ENCODE measurements around the gene MYNN.

Gene MYNN

GRCh38 chr3:169754711-169755110, 18.5 kb upstream of the MYNN start:
- no peak for TF ChIP-seq ZNF549 (tag by site-specific recombination; IDR thresholded peaks at IDR 0.05)
- TF ChIP-seq ZNF221 (tag by site-specific recombination; IDR thresholded peaks at IDR 0.05; ENCODE audit: borderline replicate concordance), result no peak
- TF ChIP-seq ZBTB21 (tag by site-specific recombination; IDR thresholded peaks at IDR 0.05), result no peak
- TF ChIP-seq ZNF146 (tag by site-specific recombination; IDR thresholded peaks at IDR 0.05), result no peak
- no peak for TF ChIP-seq TCF7L2 (IDR thresholded peaks at IDR 0.05; ENCODE audit: borderline replicate concordance, low read depth, low read length)
- no peak for TF ChIP-seq SETDB1 (IDR thresholded peaks at IDR 0.05; ENCODE audit: insufficient read length, low read length)
- TF ChIP-seq ZNF239 (tag by site-specific recombination; IDR thresholded peaks at IDR 0.05), result no peak

GRCh38 chr3:169755488-169755887, 17.7 kb upstream of the MYNN start:
- Histone ChIP-seq H3K9me3 (ENCODE audit: control insufficient read depth, insufficient read depth, low read depth, low read length) (no peaks in the 10 kb centered on the region), H3K4me3 (ENCODE audit: low read depth, low read length) (no peak overlapping the region), H3K36me3 (ENCODE audit: control insufficient read depth in 2 of 2, insufficient read depth in 1 of 2, low read length in 2 of 2) (no peaks in the 10 kb centered on the region), H3K27ac (ENCODE audit: extremely low read depth, low read depth, low read length) (no peak overlapping the region), H3K4me1 (ENCODE audit: control insufficient read depth, insufficient read depth, low read length) (no peaks in the 10 kb centered on the region)
- CTCF ChIA-PET, result no interaction called here
- TF ChIP-seq ZNF785 (tag by site-specific recombination; IDR thresholded peaks at IDR 0.05) (no peak), ZBTB7A (tag by site-specific recombination; IDR thresholded peaks at IDR 0.05; ENCODE audit: low read depth) (no peak)
- POLR2A ChIA-PET, result no interaction called here

More at GRCh38 chr3:169754711-169755110, 18.5 kb upstream of the MYNN start:
- ChIA-PET CTCF (interaction anchor here (0.6 kb wide), 1 partner anchor 12 kb away, joined by 4 read pairs; no protein-coding TSS in a partner anchor), POLR2A (no interaction called here)
- H3K4me1 ChIP-seq (ENCODE audit: control insufficient read depth, insufficient read depth, low read length), result no peaks in the 10 kb centered on the region
- no peaks in the 10 kb centered on the region for H3K9me3 ChIP-seq (ENCODE audit: control insufficient read depth, insufficient read depth, low read depth, low read length)
- H3K36me3 ChIP-seq (ENCODE audit: control insufficient read depth in 2 of 2, insufficient read depth in 1 of 2, low read length in 2 of 2), result no peaks in the 10 kb centered on the region
- no peak overlapping the region for H3K27ac ChIP-seq (ENCODE audit: extremely low read depth, low read depth, low read length)
- H3K4me3 ChIP-seq (ENCODE audit: low read depth, low read length), result no peak overlapping the region

GRCh38 chr3:169758359-169758994, 14.7 kb upstream of the MYNN start:
- ChIA-PET POLR2A (no interaction called here), CTCF (interaction anchor here (0.6 kb wide), 1 partner anchor 540 kb away, joined by 3 read pairs; no protein-coding TSS in a partner anchor)
- Histone ChIP-seq H3K4me1 (ENCODE audit: control insufficient read depth, insufficient read depth, low read length) (no peaks in the 10 kb centered on the region), H3K27ac (ENCODE audit: extremely low read depth, low read depth, low read length) (no peak overlapping the region), H3K36me3 (ENCODE audit: control insufficient read depth in 2 of 2, insufficient read depth in 1 of 2, low read length in 2 of 2) (no peaks in the 10 kb centered on the region), H3K4me3 (ENCODE audit: low read depth, low read length) (no peak overlapping the region), H3K9me3 (ENCODE audit: control insufficient read depth, insufficient read depth, low read depth, low read length) (no peaks in the 10 kb centered on the region)
- no peak for TF ChIP-seq ZNF837 (tag by site-specific recombination; IDR thresholded peaks at IDR 0.05)
- no peak for TF ChIP-seq ZNF121 (tag by site-specific recombination; IDR thresholded peaks at IDR 0.05)
- no peak for TF ChIP-seq PRDM4 (tag by site-specific recombination; IDR thresholded peaks at IDR 0.05)
- TF ChIP-seq GLIS1 (tag by site-specific recombination; IDR thresholded peaks at IDR 0.05), result no peak
- no peak for TF ChIP-seq ZNF133 (tag by site-specific recombination; IDR thresholded peaks at IDR 0.05)
- TF ChIP-seq ZNF785 (tag by site-specific recombination; IDR thresholded peaks at IDR 0.05), result no peak
- TF ChIP-seq ZNF610 (tag by site-specific recombination; IDR thresholded peaks at IDR 0.05; ENCODE audit: borderline replicate concordance), result no peak
- TF ChIP-seq SP7 (tag by site-specific recombination; IDR thresholded peaks at IDR 0.05), result no peak
- no peak for TF ChIP-seq ZNF37A (tag by site-specific recombination; IDR thresholded peaks at IDR 0.05)
- no peak for TF ChIP-seq ZBTB10 (tag by site-specific recombination; IDR thresholded peaks at IDR 0.05)
- TF ChIP-seq ZNF169 (tag by site-specific recombination; IDR thresholded peaks at IDR 0.05), result no peak
- no peak for TF ChIP-seq ZNF394 (tag by site-specific recombination; IDR thresholded peaks at IDR 0.05; ENCODE audit: borderline replicate concordance)
- no peak for TF ChIP-seq ZNF600 (tag by site-specific recombination; IDR thresholded peaks at IDR 0.05)
- no peak for TF ChIP-seq ZSCAN30 (tag by site-specific recombination; IDR thresholded peaks at IDR 0.05)
- TF ChIP-seq ZNF558 (tag by site-specific recombination; IDR thresholded peaks at IDR 0.05), result no peak
- no peak for TF ChIP-seq SALL2 (tag by site-specific recombination; IDR thresholded peaks at IDR 0.05; ENCODE audit: borderline replicate concordance)
- TF ChIP-seq IKZF3 (tag by site-specific recombination; IDR thresholded peaks at IDR 0.05), result no peak
- no peak for TF ChIP-seq ZNF140 (tag by site-specific recombination; IDR thresholded peaks at IDR 0.05)
